Uterus (tissue), 2 donors: ENCODE measurements around the gene JAK1.

Source experiments
- CTCF ChIP-seq, 4 experiments: fragments of 200-600 bp in 2 of 4; fragments of 450-650 bp in 2 of 4; sonication (generic) in 2 of 4; IDR thresholded peaks; one replicate each; pipeline ENCODE4 v1.5.1; 2016 to 2019; ENCODE audit warnings: antibody characterized with exemption in 4 of 4, mild to moderate bottlenecking in 2 of 4, moderate library complexity in 1 of 4
- POLR2A ChIP-seq, 2 donors: fragments of 450-650 bp; IDR thresholded peaks; one replicate each; pipeline ENCODE4 v1.6.1; 2016; ENCODE audit warnings: antibody characterized with exemption in 2 of 2, mild to moderate bottlenecking in 1 of 2, moderate library complexity in 1 of 2

GRCh38 chr1:64866689-64867088, 99.7 kb downstream of the JAK1 start:
- TF ChIP-seq CTCF (IDR thresholded peaks at IDR 0.05) (no peak), POLR2A (IDR thresholded peaks at IDR 0.05) (no peak)
